K562 (cell line): ENCODE measurements around the gene RCSD1. TPM values are rescaled to one million over a fixed set of nuclear protein-coding genes. Genes with fewer than 3 reads are reported as not detected.

ENCODE experiments used
- AFF1 ChIP-seq, 2 experiments: fragments of 450-650 bp; IDR thresholded peaks; 2 replicates each; pipeline ENCODE4 v1.6.1; 2018; ENCODE audit warnings: mild to moderate bottlenecking in 2 of 2, low read depth in 1 of 2; ENCODE audit not compliant: partially characterized antibody in 2 of 2
- BCL6 ChIP-seq: fragments of 250-450 bp; sonication (Bioruptor Pico); IDR thresholded peaks from 2 replicates; pipeline ENCODE4 v1.4.0; 2020
- CHD1 ChIP-seq: fragments of 200-600 bp; sonication (generic); IDR thresholded peaks from one replicate; pipeline ENCODE4 v1.6.1; 2012; ENCODE audit warnings: mild to moderate bottlenecking, moderate library complexity, low read length, inconsistent platforms
- DEAF1 ChIP-seq: fragments of 450-650 bp; formaldehyde crosslinking; IDR thresholded peaks from 2 replicates; pipeline ENCODE4 v1.4.0; 2020; ENCODE audit warnings: mild to moderate bottlenecking, moderate library complexity
- ERF ChIP-seq: fragments of 450-650 bp; formaldehyde crosslinking; IDR thresholded peaks from 2 replicates; pipeline ENCODE4 v1.4.0; 2020; ENCODE audit warnings: mild to moderate bottlenecking, mixed read lengths
- MEF2A ChIP-seq: IDR thresholded peaks from 2 replicates; pipeline ENCODE4 v1.6.1; 2011; ENCODE audit warnings: low read depth, mild to moderate bottlenecking, low read length, moderate library complexity; ENCODE audit not compliant: control insufficient read depth
- MYC ChIP-seq, 2 experiments: fragments of 250-450 bp in 1 of 2; sonication (Bioruptor Pico) in 1 of 2; IDR thresholded peaks; 2 replicates each; pipeline versions ENCODE4 v1.5.1 to v1.6.1; 2012 to 2021; ENCODE audit warnings: low read depth in 2 of 2, borderline replicate concordance in 1 of 2, improper control_type of control experiment in 1 of 2, low read length in 1 of 2, mild to moderate bottlenecking in 1 of 2, moderate library complexity in 1 of 2
- NELFE ChIP-seq: IDR thresholded peaks from 2 replicates; pipeline ENCODE4 v1.6.1; 2011; ENCODE audit warnings: mild to moderate bottlenecking; ENCODE audit not compliant: insufficient read depth, insufficient read length
- PHB2 ChIP-seq: fragments of 450-650 bp; IDR thresholded peaks from 2 replicates; pipeline ENCODE4 v1.6.1; 2017; ENCODE audit warnings: low read depth
- SAP30 ChIP-seq: fragments of 200-600 bp; sonication (generic); IDR thresholded peaks from 2 replicates; pipeline ENCODE4 v1.6.1; 2012; ENCODE audit warnings: borderline replicate concordance, low read depth, mild to moderate bottlenecking, moderate library complexity, low read length, control low read depth, inconsistent platforms; ENCODE audit not compliant: insufficient read depth, poor library complexity, severe bottlenecking
- SIN3A ChIP-seq, 2 experiments: fragments of 150-350 bp in 1 of 2; IDR thresholded peaks; 2 replicates each; pipeline ENCODE4 v1.6.1; 2011 to 2016; ENCODE audit warnings: borderline replicate concordance in 2 of 2, low read depth in 2 of 2, low read length in 2 of 2, mild to moderate bottlenecking in 2 of 2, moderate library complexity in 2 of 2; ENCODE audit not compliant: control insufficient read depth in 1 of 2
- STAG1 ChIP-seq: sonication (generic); formaldehyde crosslinking; IDR thresholded peaks from 2 replicates; pipeline ENCODE4 v1.5.0; 2020; ENCODE audit warnings: missing genetic modification reagents, borderline replicate concordance
- SUPT5H ChIP-seq: fragments of 450-650 bp; IDR thresholded peaks from 2 replicates; pipeline ENCODE4 v1.6.1; 2016
- VEZF1 ChIP-seq: fragments of 200-800 bp; sonication (Bioruptor generic); IDR thresholded peaks from 2 replicates; pipeline ENCODE4 v1.6.1; 2017; ENCODE audit warnings: missing genetic modification characterization, missing compliant biosample characterization
- ZNF639 ChIP-seq, 2 experiments: fragments of 200-800 bp in 1 of 2; sonication (Bioruptor generic) in 1 of 2; sonication (generic) in 1 of 2; formaldehyde crosslinking in 1 of 2; IDR thresholded peaks in 1 of 2; conservative IDR thresholded peaks in 1 of 2; 2 replicates each; pipeline versions ENCODE4 v1.5.0 to v1.6.1; 2016 to 2020; ENCODE audit warnings: missing compliant biosample characterization in 1 of 2, missing genetic modification characterization in 1 of 2, missing genetic modification reagents in 1 of 2
- polyA plus RNA-seq, 8 experiments: library from polyadenylated mRNA; depleted of rRNA in 4 of 8; stranded (reverse) in 5 of 8; unstranded in 3 of 8; fragments of >200 nt; fragmentation: Nextera tagmentation in 2 of 8; fragmentation: Illumina TruSeq in 1 of 8; extraction: Ambion mirVana in 2 of 8; extraction: Trizol in 1 of 8; gene quantifications; 2 replicates each; pipeline versions ENCODE4 v1.2.1 to v1.2.3, GENCODE V29; 2011 to 2014; ENCODE audit warnings: inconsistent platforms in 1 of 8, missing spikeins in 1 of 8
- total RNA-seq, 7 experiments: library from RNA; depleted of rRNA in 6 of 7; stranded (reverse); fragments of >200 nt in 6 of 7; fragmentation: Illumina TruSeq in 2 of 7; extraction: Trizol in 2 of 7; gene quantifications; 2 replicates each; pipeline versions ENCODE4 v1.2.1 to v1.2.3, GENCODE V29; 2011 to 2021; ENCODE audit warnings: low replicate concordance in 1 of 7

RCSD1 gene
- total and polyA plus RNA-seq, 9 of the 15 experiments (the other 6 are each of a cell fraction or from before 2014, with no cell fraction given) = 7.8 to 69.8 (median 45.3) TPM

- TF ChIP-seq VEZF1 (peak; percentile 96), ZNF639 (CRISPR knock-in tag; conservative IDR thresholded peaks at IDR 0.05 in 1 of 2, IDR thresholded peaks at IDR 0.05 in 1 of 2) (peak in 1 of 2 experiments; percentile 60; a peak in 2 of 4 replicates), ERF (CRISPR knock-in tag) (no peak), SIN3A (IDR thresholded peaks at IDR 0.05; ENCODE audit: borderline replicate concordance in 2 of 2, control insufficient read depth in 1 of 2, low read depth in 2 of 2, low read length in 2 of 2) (peak in 1 of 2 experiments; percentile 20; a peak in 1 of 4 replicates), NELFE (no peak), BCL6 (CRISPR knock-in tag) (no peak), STAG1 (CRISPR knock-in tag) (0 out of 2 replicates have a peak, but pooled peaks have one; percentile 38), AFF1 (IDR thresholded peaks at IDR 0.05; ENCODE audit: low read depth in 1 of 2, partially characterized antibody in 2 of 2) (peak; percentile 79 to 82), DEAF1 (no peak), SAP30 (peak; percentile 46), CHD1 (peak; percentile 90), MYC (IDR thresholded peaks at IDR 0.05; ENCODE audit: low read depth, low read length) (peak; percentile 75), MYC (CRISPR knock-in tag; IDR thresholded peaks at IDR 0.05; ENCODE audit: borderline replicate concordance, low read depth) (peak; percentile 28; the same call in 1 of the 2 replicates), PHB2 (peak; percentile 40; the same call in 1 of the 2 replicates), MEF2A (peak; percentile 77; the same call in 1 of the 2 replicates), SUPT5H (peak; percentile 71)
Measured at GRCh38 chr1:167629681-167630567, at the start of gene RCSD1 (continued).
